Measurements from ENCODE around the gene GPR156. TPM values are rescaled to one million over a fixed set of nuclear protein-coding genes. Genes with fewer than 3 reads are reported as not detected.
"Not testable (repeated sequence)": the region's sequence is repeated elsewhere in the genome, so short reads cannot be mapped to it uniquely, and the experiment has no call there.

GPR156 gene
- total and polyA plus RNA-seq, 4 donors: 0.08 to 0.71 (median 0.41) TPM

- no peak for TF ChIP-seq CTCF (IDR thresholded peaks at IDR 0.05; ENCODE audit: control extremely low read depth, extremely low read depth)
- Histone ChIP-seq H3K27me3 (ENCODE audit: control insufficient read depth in 3 of 3, insufficient read depth in 3 of 3, low read length in 2 of 3) (no peaks in the 10 kb centered on the region), H3K36me3 (ENCODE audit: control insufficient read depth in 4 of 4, insufficient read depth in 4 of 4, low read length in 4 of 4) (no peaks in the 10 kb centered on the region), H3K9me3 (ENCODE audit: control insufficient read depth in 4 of 4, insufficient read depth in 3 of 4, low read length in 3 of 4) (no peaks in the 10 kb centered on the region), H3K4me1 (ENCODE audit: control insufficient read depth in 5 of 5, insufficient read depth in 5 of 5, low read length in 5 of 5) (no peaks in the 10 kb centered on the region), H3K4me3 (no peak overlapping the region), H3K9ac (ENCODE audit: insufficient read depth in 1 of 2, low read length in 2 of 2) (no peak overlapping the region), H3K27ac (ENCODE audit: low read depth in 1 of 2, low read length in 1 of 2) (no peak overlapping the region)
- DNase-seq (no peak), ATAC-seq (ENCODE audit: insufficient read depth, low FRiP score) (no peak)
- 68 to 82% methylated on average over 3 of the region's 3 CpGs for WGBS, 2 donors
Observed at GRCh38 chr3:120300971-120301370, 15.9 kb upstream of the GPR156 start.

- Histone ChIP-seq H3K36me3 (ENCODE audit: control insufficient read depth in 4 of 4, insufficient read depth in 4 of 4, low read length in 4 of 4) (no peaks in the 10 kb centered on the region), H3K4me3 (no peak overlapping the region), H3K4me1 (ENCODE audit: control insufficient read depth in 5 of 5, insufficient read depth in 5 of 5, low read length in 5 of 5) (no peaks in the 10 kb centered on the region), H3K27me3 (ENCODE audit: control insufficient read depth in 3 of 3, insufficient read depth in 3 of 3, low read length in 2 of 3) (no peaks in the 10 kb centered on the region), H3K9ac (ENCODE audit: insufficient read depth in 1 of 2, low read length in 2 of 2) (no peak overlapping the region), H3K27ac (ENCODE audit: low read depth in 1 of 2, low read length in 1 of 2) (no peak overlapping the region), H3K9me3 (ENCODE audit: control insufficient read depth in 4 of 4, insufficient read depth in 3 of 4, low read length in 3 of 4) (peaks cover 0 to 3% (median 0%) of the 10 kb centered on the region in 4 donors)
- DNase-seq (no peak), ATAC-seq (ENCODE audit: insufficient read depth, low FRiP score) (no peak)
- TF ChIP-seq CTCF (IDR thresholded peaks at IDR 0.05; ENCODE audit: control extremely low read depth, extremely low read depth): no peak
Observed at GRCh38 chr3:120299403-120299802, 14.4 kb upstream of the GPR156 start.

- Histone ChIP-seq H3K27ac (ENCODE audit: low read depth in 1 of 2, low read length in 1 of 2) (no peak overlapping the region), H3K9ac (ENCODE audit: insufficient read depth in 1 of 2, low read length in 2 of 2) (no peak overlapping the region), H3K4me1 (ENCODE audit: control insufficient read depth in 5 of 5, insufficient read depth in 5 of 5, low read length in 5 of 5) (no peaks in the 10 kb centered on the region), H3K4me3 (no peak overlapping the region), H3K36me3 (ENCODE audit: control insufficient read depth in 4 of 4, insufficient read depth in 4 of 4, low read length in 4 of 4) (no peaks in the 10 kb centered on the region), H3K27me3 (ENCODE audit: control insufficient read depth in 3 of 3, insufficient read depth in 3 of 3, low read length in 2 of 3) (no peaks in the 10 kb centered on the region), H3K9me3 (ENCODE audit: control insufficient read depth in 4 of 4, insufficient read depth in 3 of 4, low read length in 3 of 4) (peaks cover 0 to 3% (median 0%) of the 10 kb centered on the region in 4 donors)
- no peak for TF ChIP-seq CTCF (IDR thresholded peaks at IDR 0.05; ENCODE audit: control extremely low read depth, extremely low read depth)
- no peak for ATAC-seq (ENCODE audit: insufficient read depth, low FRiP score)
- DNase-seq: no peak
Observed at GRCh38 chr3:120298996-120299395, 14.0 kb upstream of the GPR156 start.

- 69 to 75% methylated on average over 2 of the region's 2 CpGs for WGBS, 2 donors
- H3K27me3 ChIP-seq (ENCODE audit: control insufficient read depth in 3 of 3, insufficient read depth in 3 of 3, low read length in 2 of 3); H3K36me3 ChIP-seq (ENCODE audit: control insufficient read depth in 4 of 4, insufficient read depth in 4 of 4, low read length in 4 of 4); H3K9me3 ChIP-seq (ENCODE audit: control insufficient read depth in 4 of 4, insufficient read depth in 3 of 4, low read length in 3 of 4); DNase-seq; H3K4me1 ChIP-seq (ENCODE audit: control insufficient read depth in 5 of 5, insufficient read depth in 5 of 5, low read length in 5 of 5); H3K4me3 ChIP-seq; ATAC-seq (ENCODE audit: insufficient read depth, low FRiP score); H3K9ac ChIP-seq (ENCODE audit: insufficient read depth in 1 of 2, low read length in 2 of 2); H3K27ac ChIP-seq (ENCODE audit: low read depth in 1 of 2, low read length in 1 of 2): not testable (repeated sequence)
Observed at GRCh38 chr3:120291552-120291951, 6.5 kb upstream of the GPR156 start.
